ENCODE measurements around the gene MYO5B. TPM values are rescaled to one million over a fixed set of nuclear protein-coding genes. Genes with fewer than 3 reads are reported as not detected.
A peak's percentile ranks its signal among the peaks of the same experiment; 100 is the strongest.

Gene MYO5B
- total RNA-seq, 1 donor from 2014 or later, result 0.21 TPM

DNA sequence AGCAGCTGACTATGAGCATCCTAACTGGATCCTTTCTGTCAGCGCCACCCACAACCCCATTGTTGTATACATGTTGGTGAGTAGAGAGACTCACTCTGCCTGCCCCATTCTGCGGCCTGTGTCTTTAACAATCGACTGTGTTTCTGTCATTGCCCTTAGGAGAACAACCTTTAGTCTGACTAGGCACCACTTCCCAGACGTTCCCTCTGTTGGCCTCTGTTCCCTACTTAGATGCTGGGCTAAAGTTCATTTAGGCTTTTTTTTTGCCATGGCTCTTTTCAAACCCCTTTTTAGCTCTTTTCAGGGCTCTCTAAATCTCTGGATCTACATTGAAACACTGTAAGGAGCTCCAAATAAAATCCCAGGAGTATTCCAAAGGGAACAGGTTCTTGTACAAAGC is 361.1 kb downstream of the MYO5B start:
- intact Hi-C loops (cut with DNase I), result no loop called here
- Histone ChIP-seq H3K27ac (peak overlapping the region in 1 of 2 donors; percentile 27), H3K27me3 (no peaks in the 10 kb centered on the region), H3K4me3 (no peak overlapping the region), H3K9me3 (peaks cover 0 to 21% of the 10 kb centered on the region in 2 donors), H3K36me3 (peaks cover 0 to 5% of the 10 kb centered on the region in 2 donors), H3K4me1 (no peaks in the 10 kb centered on the region)
- TF ChIP-seq, protein P1, sequence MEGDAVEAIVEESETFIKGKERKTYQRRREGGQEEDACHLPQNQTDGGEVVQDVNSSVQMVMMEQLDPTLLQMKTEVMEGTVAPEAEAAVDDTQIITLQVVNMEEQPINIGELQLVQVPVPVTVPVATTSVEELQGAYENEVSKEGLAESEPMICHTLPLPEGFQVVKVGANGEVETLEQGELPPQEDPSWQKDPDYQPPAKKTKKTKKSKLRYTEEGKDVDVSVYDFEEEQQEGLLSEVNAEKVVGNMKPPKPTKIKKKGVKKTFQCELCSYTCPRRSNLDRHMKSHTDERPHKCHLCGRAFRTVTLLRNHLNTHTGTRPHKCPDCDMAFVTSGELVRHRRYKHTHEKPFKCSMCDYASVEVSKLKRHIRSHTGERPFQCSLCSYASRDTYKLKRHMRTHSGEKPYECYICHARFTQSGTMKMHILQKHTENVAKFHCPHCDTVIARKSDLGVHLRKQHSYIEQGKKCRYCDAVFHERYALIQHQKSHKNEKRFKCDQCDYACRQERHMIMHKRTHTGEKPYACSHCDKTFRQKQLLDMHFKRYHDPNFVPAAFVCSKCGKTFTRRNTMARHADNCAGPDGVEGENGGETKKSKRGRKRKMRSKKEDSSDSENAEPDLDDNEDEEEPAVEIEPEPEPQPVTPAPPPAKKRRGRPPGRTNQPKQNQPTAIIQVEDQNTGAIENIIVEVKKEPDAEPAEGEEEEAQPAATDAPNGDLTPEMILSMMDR (IDR thresholded peaks at IDR 0.05), result no peak
- no peak for DNase-seq (ENCODE audit: low spot score in 2 of 2)

DNA sequence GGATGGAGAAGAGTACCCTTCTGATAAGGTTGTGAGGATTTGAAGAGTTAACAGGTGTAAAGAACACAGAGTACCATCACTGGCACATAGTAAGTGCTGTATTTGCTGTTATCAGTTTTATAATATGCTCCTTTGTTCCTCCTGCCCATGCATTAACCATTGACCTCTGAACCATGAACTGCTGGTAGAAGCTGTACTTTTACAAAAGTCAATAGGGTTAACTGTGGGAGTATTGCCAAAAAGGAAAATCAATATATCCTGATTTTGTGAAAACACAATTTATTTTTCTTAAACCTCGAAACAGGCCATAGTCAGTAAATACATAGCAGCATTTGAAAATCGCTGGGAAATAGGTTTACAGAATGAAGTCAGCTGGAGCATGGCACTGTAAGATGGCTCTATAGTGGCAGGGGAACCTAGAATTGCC is 362.7 kb downstream of the MYO5B start:
- no peaks in the 10 kb centered on the region for H3K27me3 ChIP-seq
- intact Hi-C loops (cut with DNase I), result no loop called here
- H3K9me3 ChIP-seq, result peaks cover 0 to 36% of the 10 kb centered on the region in 2 donors
- peaks cover 0 to under 1% of the 10 kb centered on the region in 2 donors for H3K36me3 ChIP-seq
- no peaks in the 10 kb centered on the region for H3K4me1 ChIP-seq
- no peak overlapping the region for H3K4me3 ChIP-seq
- TF ChIP-seq, protein P1 (IDR thresholded peaks at IDR 0.05), result no peak
- H3K27ac ChIP-seq, result no peak overlapping the region
- no peak for DNase-seq (ENCODE audit: low spot score in 2 of 2)

DNA sequence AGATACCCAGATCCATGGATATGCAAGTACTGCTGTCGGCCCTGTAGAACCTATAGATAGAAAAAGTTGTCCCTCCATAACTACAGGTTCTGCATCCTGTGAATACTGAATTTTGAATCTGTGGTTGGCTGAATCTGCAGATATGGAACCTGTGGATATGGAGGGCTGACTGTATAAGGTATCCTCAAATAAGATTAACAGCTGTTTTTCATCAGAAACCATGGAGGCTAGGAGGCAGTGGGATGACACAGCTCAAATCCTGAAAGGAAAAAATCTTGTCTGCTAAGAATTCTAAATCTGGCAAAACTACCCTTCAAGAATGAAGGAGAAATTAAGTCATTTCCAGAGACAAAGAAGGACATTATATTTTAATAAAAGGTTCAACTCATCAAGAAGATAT is 367.0 kb downstream of the MYO5B start:
- H3K27me3 ChIP-seq, result no peaks in the 10 kb centered on the region
- no peaks in the 10 kb centered on the region for H3K4me1 ChIP-seq
- H3K27ac ChIP-seq, result no peak overlapping the region
- peaks cover 0 to 5% of the 10 kb centered on the region in 2 donors for H3K36me3 ChIP-seq
- DNase-seq (ENCODE audit: low spot score in 2 of 2), result no peak
- TF ChIP-seq, protein P1 (IDR thresholded peaks at IDR 0.05), result no peak
- intact Hi-C loops (cut with DNase I), result no loop called here
- peaks cover 0 to 47% of the 10 kb centered on the region in 2 donors for H3K9me3 ChIP-seq
- no peak overlapping the region for H3K4me3 ChIP-seq

DNA sequence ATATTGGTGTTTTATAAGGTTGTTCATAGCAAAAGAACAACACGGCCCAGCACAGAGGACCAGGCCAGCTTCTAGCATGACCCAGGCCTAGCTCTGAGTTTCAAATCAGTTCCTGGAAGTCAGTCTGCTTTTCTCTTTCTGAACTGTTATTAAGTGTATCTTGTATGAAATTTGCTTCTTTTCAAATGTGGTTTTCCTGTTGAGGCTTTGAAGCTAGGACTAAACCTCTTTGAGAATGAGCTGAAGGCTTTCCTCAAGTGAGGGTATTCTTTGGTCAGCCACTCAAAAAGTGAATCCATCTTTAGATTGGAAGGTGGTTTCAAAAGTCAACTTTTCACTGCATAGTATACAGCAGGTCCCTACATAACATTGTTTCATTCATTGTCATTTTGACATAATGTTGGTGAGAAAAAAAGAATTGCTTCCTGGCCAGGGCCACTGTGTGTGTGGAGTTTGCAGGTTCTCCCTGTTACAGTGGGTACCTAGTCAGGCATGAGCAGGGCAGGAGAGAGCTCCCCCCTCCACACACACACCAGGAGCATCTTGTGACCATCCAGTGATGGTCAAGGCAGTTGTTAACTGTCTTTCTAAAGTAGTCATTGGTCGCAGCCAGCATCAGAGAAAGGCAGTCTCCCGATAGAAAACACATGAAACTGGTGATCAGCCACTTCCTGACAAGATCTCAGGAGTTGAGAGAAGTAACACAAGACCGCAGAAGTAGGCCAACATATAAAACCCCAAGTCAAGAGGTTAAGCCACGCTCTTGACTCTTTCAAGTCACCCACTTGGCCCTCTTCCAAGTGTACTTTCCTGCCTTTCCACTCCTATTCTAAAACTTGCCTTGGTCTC is 374.9 kb downstream of the MYO5B start:
- no peak overlapping the region for H3K27ac ChIP-seq
- H3K9me3 ChIP-seq, result no peaks in the 10 kb centered on the region
- TF ChIP-seq, protein P1 (IDR thresholded peaks at IDR 0.05), result no peak
- H3K4me1 ChIP-seq, result no peaks in the 10 kb centered on the region
- intact Hi-C loops (cut with DNase I), result loop anchor here (10.0 kb wide), 3 partner anchors 865 to 1815 kb away; partner anchors contain the start of genes MEX3C and SMAD7
- no peaks in the 10 kb centered on the region for H3K36me3 ChIP-seq
- H3K27me3 ChIP-seq, result no peaks in the 10 kb centered on the region
- H3K4me3 ChIP-seq, result no peak overlapping the region
- no peak for DNase-seq (ENCODE audit: low spot score in 2 of 2)

DNA sequence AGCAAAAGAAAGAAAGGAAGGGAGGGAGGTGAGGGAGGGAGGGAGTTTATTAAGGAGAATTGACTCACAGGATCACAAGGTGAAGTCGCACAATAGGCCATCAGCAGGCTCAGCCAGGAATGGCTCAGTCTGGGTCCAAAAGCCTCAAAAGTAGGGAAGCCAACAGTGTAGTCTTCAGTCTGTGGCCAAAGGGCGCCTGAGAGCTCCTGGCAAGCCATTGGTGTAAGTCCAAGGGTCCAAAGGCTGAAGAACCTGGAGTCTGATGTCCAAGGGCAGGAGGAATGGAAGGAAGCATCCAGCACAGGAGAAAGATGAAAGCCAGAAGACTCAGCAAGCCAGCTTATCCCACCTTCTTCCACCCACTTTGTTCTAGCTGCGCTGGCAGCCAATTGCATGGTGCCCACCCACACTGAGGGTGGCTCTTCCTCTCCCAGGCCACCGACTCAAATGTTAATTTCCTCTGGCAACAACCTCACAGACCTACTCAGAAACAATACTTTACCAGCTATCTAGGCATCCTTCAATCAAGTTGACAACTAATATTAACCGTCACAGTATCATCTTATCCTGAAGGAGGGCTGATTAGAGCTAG is 375.8 kb downstream of the MYO5B start:
- intact Hi-C loops (cut with DNase I), result loop anchor here (10.0 kb wide), 3 partner anchors 864 to 1814 kb away; partner anchors contain the start of genes MEX3C and SMAD7
- Histone ChIP-seq H3K4me3 (no peak overlapping the region), H3K4me1 (no peaks in the 10 kb centered on the region), H3K27ac (no peak overlapping the region), H3K36me3 (no peaks in the 10 kb centered on the region), H3K27me3 (no peaks in the 10 kb centered on the region), H3K9me3 (no peaks in the 10 kb centered on the region)
- TF ChIP-seq, protein P1 (IDR thresholded peaks at IDR 0.05), result no peak
- DNase-seq (ENCODE audit: low spot score in 2 of 2), result no peak

Measured in ascending aorta (tissue), 2 donors.